ENCODE measurements around the gene RFX6. TPM values are rescaled to one million over a fixed set of nuclear protein-coding genes. Genes with fewer than 3 reads are reported as not detected.

The RFX6 gene
- total and polyA plus RNA-seq, 10 of the 15 experiments (the other 5 are each of a cell fraction or from before 2014, with no cell fraction given): not detected

DNA sequence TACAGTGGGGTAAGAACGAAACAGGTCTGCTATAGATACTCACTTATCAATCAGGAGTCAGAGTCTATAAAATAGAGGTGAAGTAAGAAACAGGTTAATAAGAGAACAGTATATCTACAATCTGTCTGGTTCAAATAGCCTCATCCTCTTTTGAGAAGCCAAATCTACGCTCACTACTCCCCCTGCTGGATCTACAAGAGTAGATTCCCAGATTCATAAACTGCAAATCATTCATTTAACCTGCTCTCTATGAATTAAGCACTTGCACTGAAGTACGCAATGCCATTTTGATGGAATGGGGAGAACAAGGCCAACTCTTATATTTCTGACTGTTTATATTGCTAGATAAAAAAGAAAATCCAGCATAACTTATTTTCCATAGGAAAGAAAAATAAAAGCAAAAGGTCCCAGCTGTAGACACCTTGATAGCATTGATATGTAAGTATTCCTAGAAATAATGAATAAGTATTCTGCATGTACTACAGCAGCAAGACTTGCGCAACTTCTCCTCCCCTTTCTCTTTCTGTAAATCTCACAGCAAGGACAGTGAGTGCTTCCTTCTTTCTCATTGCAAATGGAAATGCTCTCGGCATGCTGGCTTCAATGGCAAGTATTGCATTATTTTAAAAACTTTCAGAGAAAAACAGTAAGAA, 92.3 kb downstream of the RFX6 start:
- TF ChIP-seq, protein P1, sequence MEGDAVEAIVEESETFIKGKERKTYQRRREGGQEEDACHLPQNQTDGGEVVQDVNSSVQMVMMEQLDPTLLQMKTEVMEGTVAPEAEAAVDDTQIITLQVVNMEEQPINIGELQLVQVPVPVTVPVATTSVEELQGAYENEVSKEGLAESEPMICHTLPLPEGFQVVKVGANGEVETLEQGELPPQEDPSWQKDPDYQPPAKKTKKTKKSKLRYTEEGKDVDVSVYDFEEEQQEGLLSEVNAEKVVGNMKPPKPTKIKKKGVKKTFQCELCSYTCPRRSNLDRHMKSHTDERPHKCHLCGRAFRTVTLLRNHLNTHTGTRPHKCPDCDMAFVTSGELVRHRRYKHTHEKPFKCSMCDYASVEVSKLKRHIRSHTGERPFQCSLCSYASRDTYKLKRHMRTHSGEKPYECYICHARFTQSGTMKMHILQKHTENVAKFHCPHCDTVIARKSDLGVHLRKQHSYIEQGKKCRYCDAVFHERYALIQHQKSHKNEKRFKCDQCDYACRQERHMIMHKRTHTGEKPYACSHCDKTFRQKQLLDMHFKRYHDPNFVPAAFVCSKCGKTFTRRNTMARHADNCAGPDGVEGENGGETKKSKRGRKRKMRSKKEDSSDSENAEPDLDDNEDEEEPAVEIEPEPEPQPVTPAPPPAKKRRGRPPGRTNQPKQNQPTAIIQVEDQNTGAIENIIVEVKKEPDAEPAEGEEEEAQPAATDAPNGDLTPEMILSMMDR (IDR thresholded peaks at IDR 0.05 in 2 of 3, conservative IDR thresholded peaks at IDR 0.05 in 1 of 3; ENCODE audit: control insufficient read depth in 2 of 3, extremely low read depth in 1 of 3, insufficient read depth in 1 of 3, low read depth in 3 of 3, low read length in 3 of 3): peak; percentile 69 to 74 (median 70)
- TF ChIP-seq SMC3 (IDR thresholded peaks at IDR 0.05; ENCODE audit: borderline replicate concordance, low read length): peak; percentile 67; the same call in 1 of the 2 replicates
- no peak for TF ChIP-seq POU2F2 (IDR thresholded peaks at IDR 0.05; ENCODE audit: borderline replicate concordance, low read depth, low read length)
- TF ChIP-seq RAD21 (IDR thresholded peaks at IDR 0.05; ENCODE audit: insufficient read depth, low read depth, low read length): peak; percentile 54; the same call in 1 of the 2 replicates
- Histone ChIP-seq H3K4me3 (no peak overlapping the region), H3K27me3 (replicated peaks in 1 of 2; ENCODE audit: control insufficient read depth in 2 of 2, insufficient read depth in 2 of 2, low read length in 1 of 2) (no peaks in the 10 kb centered on the region), H3K36me3 (ENCODE audit: control insufficient read depth in 2 of 2, insufficient read depth in 2 of 2, low read length in 1 of 2) (no peaks in the 10 kb centered on the region), H3K9ac (ENCODE audit: control insufficient read depth, insufficient read depth, low read length) (no peak overlapping the region), H4K20me1 (ENCODE audit: control insufficient read depth, insufficient read depth) (no peaks in the 10 kb centered on the region), H3K4me2 (ENCODE audit: control insufficient read depth, insufficient read depth) (no peak overlapping the region), H2AFZ (ENCODE audit: control insufficient read depth, low read depth, low read length) (no peak overlapping the region), H3K9me3 (replicated peaks; ENCODE audit: control insufficient read depth, insufficient read depth, low read length) (no peaks in the 10 kb centered on the region), H3K79me2 (ENCODE audit: control insufficient read depth, insufficient read depth, low read length) (no peaks in the 10 kb centered on the region), H3K27ac (ENCODE audit: control insufficient read depth, insufficient read depth) (no peak overlapping the region), H3K4me1 (ENCODE audit: control insufficient read depth, insufficient read depth, low read length) (no peaks in the 10 kb centered on the region)
- ChIA-PET CTCF (interaction anchor here (0.7 to 2.9 kb wide), 18 partner anchors 9 to 994 kb away, joined by 3 to 27 read pairs (median 4); no protein-coding TSS in a partner anchor), SMC1A (ENCODE audit: uncharacterized antibody, unreplicated experiment) (interaction anchor here (0.6 to 3.4 kb wide), 12 partner anchors 9 to 190 kb away, joined by 3 to 18 read pairs (median 5); no protein-coding TSS in a partner anchor), POLR2A (no interaction called here), RAD21 (ENCODE audit: unreplicated experiment) (interaction anchor here (1.1 to 2.4 kb wide), 5 partner anchors 14 to 190 kb away, joined by 3 to 18 read pairs (median 5); no protein-coding TSS in a partner anchor)
- intact Hi-C loops (cut with micrococcal nuclease; ENCODE audit: unreplicated experiment) (loop anchor here (1.0 to 5.0 kb wide), 2 partner anchors 87 to 190 kb away; no protein-coding TSS in a partner anchor), in situ Hi-C loops (cut with MboI) (loop anchor here (10.0 kb wide), 1 partner anchor 185 kb away; no protein-coding TSS in a partner anchor)
- 7% methylated on average over 5 of the region's 5 CpGs for WGBS (ENCODE audit: insufficient coverage, insufficient replicate concordance, low lambda C conversion rate, missing lambda C conversion rate)
- peak; percentile 84 for FAIRE-seq
- no TSS peak for BruUV-seq (replicated peaks)
- peak; percentile 92 for ATAC-seq
- DNase-seq (ENCODE audit: low read depth, low spot score): no peak

Measured in GM12878 (cell line).